GM03348 (cell line): ENCODE measurements around the gene GAP43.

Experiments
- DNase-seq: peaks from one replicate; pipeline ENCODE4 v3.0.0; 2012; ENCODE audit warnings: low spot score

GAP43 gene

DNA sequence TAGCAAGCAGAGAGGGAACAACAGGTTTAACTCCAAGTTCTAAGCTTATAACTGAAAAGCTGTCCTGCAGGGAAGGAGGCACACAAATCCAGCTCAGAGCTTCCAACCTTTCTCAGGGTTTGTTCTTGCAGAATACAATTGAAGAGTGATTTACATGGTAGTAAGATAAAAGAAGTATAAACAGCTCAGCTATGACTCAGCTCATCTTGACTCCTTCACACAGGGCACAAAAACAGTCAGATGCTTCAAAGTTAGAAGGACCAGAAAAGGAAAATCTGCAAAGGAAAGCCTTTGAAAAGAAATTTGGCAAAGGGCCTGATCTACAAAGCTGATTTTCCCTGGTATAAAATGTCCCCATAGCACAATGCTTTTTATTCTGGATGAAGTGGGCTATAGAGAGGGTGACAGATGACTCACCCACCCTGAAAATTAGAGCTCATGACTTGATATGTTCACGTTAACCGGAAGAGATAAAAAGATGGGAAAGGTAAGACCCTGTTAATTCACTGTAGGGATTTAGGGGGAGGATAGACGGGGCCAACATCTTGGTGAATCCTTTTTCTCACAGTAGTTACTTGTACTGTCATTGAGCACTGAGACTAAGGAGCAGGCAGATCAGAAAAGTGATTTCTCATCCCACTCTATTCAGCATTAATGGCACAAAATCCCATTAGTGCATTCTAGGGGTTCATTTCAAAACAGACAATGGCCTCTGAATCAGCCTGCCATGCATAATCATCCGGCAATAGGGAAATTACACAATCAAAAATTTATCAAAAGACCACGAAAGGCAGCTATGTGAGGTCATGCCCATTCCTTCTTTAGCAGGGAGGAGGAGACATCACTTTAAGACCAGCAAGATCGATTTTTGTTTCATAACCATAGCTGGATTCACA is 143.5 kb downstream of the GAP43 start:
- DNase-seq: peak; percentile 27

- no peak for DNase-seq
These were observed 145.4 kb downstream of the GAP43 start for GRCh38 chr3:115768661-115769060.
